Measurements from ENCODE around the gene B4GALT2. TPM values are rescaled to one million over a fixed set of nuclear protein-coding genes. Genes with fewer than 3 reads are reported as not detected.

B4GALT2 gene
- total and polyA plus RNA-seq, 9 of the 15 experiments (the other 6 are each of a cell fraction or from before 2014, with no cell fraction given) = 1.3 to 86.8 (median 43.8) TPM

- TF ChIP-seq TBL1XR1 (IDR thresholded peaks at IDR 0.05; ENCODE audit: low read length in 2 of 2) (no peak), ZBTB1 (CRISPR knock-in tag; IDR thresholded peaks at IDR 0.05; ENCODE audit: borderline replicate concordance, low read depth) (no peak), POLR2B (IDR thresholded peaks at IDR 0.05; ENCODE audit: low read depth, partially characterized antibody) (no peak), TRIM24 (IDR thresholded peaks at IDR 0.05) (0 out of 4 replicates have a peak, but pooled peaks of 1 of the 2 experiments have one; percentile 12), HDGF (IDR thresholded peaks at IDR 0.05) (peak; percentile 97), DPF2 (IDR thresholded peaks at IDR 0.05) (peak; percentile 51), PBX2 (CRISPR knock-in tag; IDR thresholded peaks at IDR 0.05; ENCODE audit: low read depth) (no peak), PBX2 (tag; conservative IDR thresholded peaks at IDR 0.05; ENCODE audit: low read depth) (peak; percentile 37; the same call in 1 of the 2 replicates), ARID1B (IDR thresholded peaks at IDR 0.05) (peak; percentile 63), PHB (CRISPR knock-in tag; IDR thresholded peaks at IDR 0.05) (no peak), NR0B1 (IDR thresholded peaks at IDR 0.05; ENCODE audit: partially characterized antibody) (no peak), DMBX1 (CRISPR knock-in tag; IDR thresholded peaks at IDR 0.05; ENCODE audit: borderline replicate concordance) (no peak), HOXB6 (CRISPR knock-in tag; IDR thresholded peaks at IDR 0.05; ENCODE audit: borderline replicate concordance) (no peak), ZNF3 (CRISPR knock-in tag; IDR thresholded peaks at IDR 0.05) (no peak), TAL1 (IDR thresholded peaks at IDR 0.05) (peak; percentile 34; the same call in 1 of the 2 replicates)
- TF ChIP-seq, protein P1, sequence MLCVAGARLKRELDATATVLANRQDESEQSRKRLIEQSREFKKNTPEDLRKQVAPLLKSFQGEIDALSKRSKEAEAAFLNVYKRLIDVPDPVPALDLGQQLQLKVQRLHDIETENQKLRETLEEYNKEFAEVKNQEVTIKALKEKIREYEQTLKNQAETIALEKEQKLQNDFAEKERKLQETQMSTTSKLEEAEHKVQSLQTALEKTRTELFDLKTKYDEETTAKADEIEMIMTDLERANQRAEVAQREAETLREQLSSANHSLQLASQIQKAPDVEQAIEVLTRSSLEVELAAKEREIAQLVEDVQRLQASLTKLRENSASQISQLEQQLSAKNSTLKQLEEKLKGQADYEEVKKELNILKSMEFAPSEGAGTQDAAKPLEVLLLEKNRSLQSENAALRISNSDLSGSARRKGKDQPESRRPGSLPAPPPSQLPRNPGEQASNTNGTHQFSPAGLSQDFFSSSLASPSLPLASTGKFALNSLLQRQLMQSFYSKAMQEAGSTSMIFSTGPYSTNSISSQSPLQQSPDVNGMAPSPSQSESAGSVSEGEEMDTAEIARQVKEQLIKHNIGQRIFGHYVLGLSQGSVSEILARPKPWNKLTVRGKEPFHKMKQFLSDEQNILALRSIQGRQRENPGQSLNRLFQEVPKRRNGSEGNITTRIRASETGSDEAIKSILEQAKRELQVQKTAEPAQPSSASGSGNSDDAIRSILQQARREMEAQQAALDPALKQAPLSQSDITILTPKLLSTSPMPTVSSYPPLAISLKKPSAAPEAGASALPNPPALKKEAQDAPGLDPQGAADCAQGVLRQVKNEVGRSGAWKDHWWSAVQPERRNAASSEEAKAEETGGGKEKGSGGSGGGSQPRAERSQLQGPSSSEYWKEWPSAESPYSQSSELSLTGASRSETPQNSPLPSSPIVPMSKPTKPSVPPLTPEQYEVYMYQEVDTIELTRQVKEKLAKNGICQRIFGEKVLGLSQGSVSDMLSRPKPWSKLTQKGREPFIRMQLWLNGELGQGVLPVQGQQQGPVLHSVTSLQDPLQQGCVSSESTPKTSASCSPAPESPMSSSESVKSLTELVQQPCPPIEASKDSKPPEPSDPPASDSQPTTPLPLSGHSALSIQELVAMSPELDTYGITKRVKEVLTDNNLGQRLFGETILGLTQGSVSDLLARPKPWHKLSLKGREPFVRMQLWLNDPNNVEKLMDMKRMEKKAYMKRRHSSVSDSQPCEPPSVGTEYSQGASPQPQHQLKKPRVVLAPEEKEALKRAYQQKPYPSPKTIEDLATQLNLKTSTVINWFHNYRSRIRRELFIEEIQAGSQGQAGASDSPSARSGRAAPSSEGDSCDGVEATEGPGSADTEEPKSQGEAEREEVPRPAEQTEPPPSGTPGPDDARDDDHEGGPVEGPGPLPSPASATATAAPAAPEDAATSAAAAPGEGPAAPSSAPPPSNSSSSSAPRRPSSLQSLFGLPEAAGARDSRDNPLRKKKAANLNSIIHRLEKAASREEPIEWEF (CRISPR knock-in tag; IDR thresholded peaks at IDR 0.05) = no peak
- TF ChIP-seq, protein P2, sequence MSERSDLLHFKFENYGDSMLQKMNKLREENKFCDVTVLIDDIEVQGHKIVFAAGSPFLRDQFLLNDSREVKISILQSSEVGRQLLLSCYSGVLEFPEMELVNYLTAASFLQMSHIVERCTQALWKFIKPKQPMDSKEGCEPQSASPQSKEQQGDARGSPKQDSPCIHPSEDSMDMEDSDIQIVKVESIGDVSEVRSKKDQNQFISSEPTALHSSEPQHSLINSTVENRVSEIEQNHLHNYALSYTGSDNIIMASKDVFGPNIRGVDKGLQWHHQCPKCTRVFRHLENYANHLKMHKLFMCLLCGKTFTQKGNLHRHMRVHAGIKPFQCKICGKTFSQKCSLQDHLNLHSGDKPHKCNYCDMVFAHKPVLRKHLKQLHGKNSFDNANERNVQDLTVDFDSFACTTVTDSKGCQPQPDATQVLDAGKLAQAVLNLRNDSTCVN (CRISPR knock-in tag; IDR thresholded peaks at IDR 0.05) = peak; percentile 77; the same call in 1 of the 2 replicates
- TF ChIP-seq, protein P3, sequence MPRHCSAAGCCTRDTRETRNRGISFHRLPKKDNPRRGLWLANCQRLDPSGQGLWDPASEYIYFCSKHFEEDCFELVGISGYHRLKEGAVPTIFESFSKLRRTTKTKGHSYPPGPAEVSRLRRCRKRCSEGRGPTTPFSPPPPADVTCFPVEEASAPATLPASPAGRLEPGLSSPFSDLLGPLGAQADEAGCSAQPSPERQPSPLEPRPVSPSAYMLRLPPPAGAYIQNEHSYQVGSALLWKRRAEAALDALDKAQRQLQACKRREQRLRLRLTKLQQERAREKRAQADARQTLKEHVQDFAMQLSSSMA (CRISPR knock-in tag; IDR thresholded peaks at IDR 0.05) = no peak
Measured at GRCh38 chr1:44037154-44037553, 58.1 kb downstream of the B4GALT2 start (continued).

All from K562 (cell line).